Mesenchymal stem cell (in vitro differentiated cells and primary cell): ENCODE measurements around the gene DIP2C.

ENCODE experiments used
- DNase-seq: peaks from one replicate; pipeline ENCODE4 v3.0.0-alpha.2; 2013
- H2AFZ ChIP-seq: one replicate; pipeline ENCODE4 v1.6.1; 2013; ENCODE audit warnings: low read depth, mild to moderate bottlenecking, control low read depth, inconsistent platforms, low read length, moderate library complexity
- H2AK5ac ChIP-seq: 2 replicates; pipeline ENCODE4 v1.6.1; 2013; ENCODE audit warnings: low read length, moderate library complexity, mild to moderate bottlenecking, inconsistent platforms; ENCODE audit not compliant: severe bottlenecking
- H2BK120ac ChIP-seq: one replicate; pipeline ENCODE4 v1.6.1; 2013; ENCODE audit warnings: low read depth, mild to moderate bottlenecking, inconsistent platforms, low read length, moderate library complexity
- H2BK12ac ChIP-seq, 2 experiments: one replicate each; pipeline ENCODE4 v1.6.1; 2013; ENCODE audit warnings: inconsistent platforms in 2 of 2, low read length in 2 of 2, mild to moderate bottlenecking in 2 of 2, moderate library complexity in 2 of 2, control low read depth in 1 of 2
- H2BK15ac ChIP-seq: one replicate; pipeline ENCODE4 v1.6.1; 2013; ENCODE audit warnings: mild to moderate bottlenecking, low read depth, inconsistent platforms; ENCODE audit not compliant: poor library complexity, severe bottlenecking
- H2BK5ac ChIP-seq: 2 replicates; pipeline ENCODE4 v1.6.1; 2013; ENCODE audit warnings: low read depth, mild to moderate bottlenecking, low read length, control low read depth, inconsistent platforms; ENCODE audit not compliant: poor library complexity, severe bottlenecking
- H3K14ac ChIP-seq, 2 experiments: one replicate each; pipeline ENCODE4 v1.6.1; 2013; ENCODE audit warnings: inconsistent platforms in 2 of 2, low read length in 2 of 2, control low read depth in 1 of 2, mild to moderate bottlenecking in 1 of 2, moderate library complexity in 1 of 2
- H3K18ac ChIP-seq, 2 experiments: one replicate each; pipeline ENCODE4 v1.6.1; 2013; ENCODE audit warnings: inconsistent platforms in 2 of 2, low read length in 2 of 2, control low read depth in 1 of 2, low read depth in 1 of 2, mild to moderate bottlenecking in 1 of 2
- H3K23ac ChIP-seq, 2 experiments: one replicate each; pipeline ENCODE4 v1.6.1; 2013; ENCODE audit warnings: inconsistent platforms in 2 of 2, low read length in 2 of 2, mild to moderate bottlenecking in 2 of 2, moderate library complexity in 2 of 2, control low read depth in 1 of 2
- H3K27ac ChIP-seq: 2 replicates; pipeline ENCODE4 v1.5.1; 2013; ENCODE audit warnings: mild to moderate bottlenecking, moderate library complexity, low read length, control low read depth, inconsistent platforms; ENCODE audit not compliant: poor library complexity, severe bottlenecking
- H3K27me3 ChIP-seq, 2 experiments: 2 replicates each; pipeline versions ENCODE4 v1.6.1 to v1.7.0; 2013; ENCODE audit warnings: low read length in 2 of 2, mild to moderate bottlenecking in 2 of 2, moderate library complexity in 2 of 2, control low read depth in 1 of 2, inconsistent platforms in 1 of 2; ENCODE audit not compliant: control insufficient read depth in 1 of 2, insufficient read depth in 1 of 2
- H3K36me3 ChIP-seq, 2 experiments: 2 replicates each; pipeline versions ENCODE4 v1.6.1 to v1.7.0; 2013; ENCODE audit warnings: low read length in 2 of 2, control low read depth in 1 of 2, inconsistent platforms in 1 of 2, low read depth in 1 of 2, mild to moderate bottlenecking in 1 of 2; ENCODE audit not compliant: insufficient read depth in 2 of 2, control insufficient read depth in 1 of 2
- H3K4ac ChIP-seq, 2 experiments: one replicate each; pipeline ENCODE4 v1.6.1; 2013; ENCODE audit warnings: inconsistent platforms in 2 of 2, low read length in 2 of 2, mild to moderate bottlenecking in 2 of 2, moderate library complexity in 2 of 2, control low read depth in 1 of 2, low read depth in 1 of 2
- H3K4me1 ChIP-seq: 2 replicates; pipeline ENCODE4 v1.6.1; 2013; ENCODE audit warnings: low read depth, low read length, control low read depth; ENCODE audit not compliant: control insufficient read depth, insufficient read depth
- H3K4me2 ChIP-seq: 2 replicates; pipeline ENCODE4 v1.6.1; 2013; ENCODE audit warnings: low read length, mild to moderate bottlenecking, inconsistent platforms; ENCODE audit not compliant: poor library complexity, severe bottlenecking
- H3K4me3 ChIP-seq, 2 experiments: 2 replicates each; pipeline versions ENCODE4 v1.5.1 to v1.7.0; 2013; ENCODE audit warnings: low read length in 2 of 2, mild to moderate bottlenecking in 2 of 2, control low read depth in 1 of 2, low read depth in 1 of 2; ENCODE audit not compliant: insufficient read depth in 1 of 2
- H3K79me1 ChIP-seq: replicated peaks from 2 replicates; pipeline ENCODE4 v1.6.1; 2013; ENCODE audit warnings: mild to moderate bottlenecking, control low read depth, low read length, inconsistent platforms; ENCODE audit not compliant: poor library complexity, severe bottlenecking
- H3K9ac ChIP-seq: 2 replicates; pipeline ENCODE4 v1.7.0; 2013; ENCODE audit warnings: mild to moderate bottlenecking, low read length, moderate library complexity
- H3K9me3 ChIP-seq: 2 replicates; pipeline ENCODE4 v1.7.0; 2013; ENCODE audit warnings: mild to moderate bottlenecking, low read length; ENCODE audit not compliant: control insufficient read depth
- H4K8ac ChIP-seq: one replicate; pipeline ENCODE4 v1.6.1; 2013; ENCODE audit warnings: inconsistent platforms, mild to moderate bottlenecking, low read length, moderate library complexity
- H4K91ac ChIP-seq: one replicate; pipeline ENCODE4 v1.6.1; 2013; ENCODE audit warnings: mild to moderate bottlenecking, low read length, inconsistent platforms
- whole genome bisulfite sequencing: methylation state at CpG from one replicate; pipeline ENCODE4 v1.1.7; 2013; ENCODE audit warnings: mixed read lengths; 5-methylcytosine and 5-hydroxymethylcytosine counted together

Gene DIP2C

DNA sequence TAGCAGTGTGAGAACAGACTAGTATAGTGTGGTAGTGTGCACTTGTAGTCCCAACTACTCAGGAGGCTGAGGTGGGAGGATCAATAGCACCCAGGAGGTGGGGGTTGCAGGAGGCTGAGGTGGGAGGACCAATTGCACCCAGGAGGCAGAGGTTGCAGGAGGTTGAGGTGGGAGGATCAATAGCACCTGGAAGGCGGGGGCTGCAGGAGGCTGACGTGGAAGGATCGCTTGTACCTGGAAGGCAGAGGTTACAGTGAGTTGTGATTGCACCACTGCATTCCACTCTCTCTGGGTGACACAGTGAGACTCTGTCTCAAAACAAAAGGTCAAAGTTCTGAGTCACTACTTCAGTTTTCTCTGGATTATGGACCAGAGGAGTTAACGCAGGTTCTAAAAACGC is 22.6 kb upstream of the DIP2C start:
- peaks cover 17% of the 10 kb centered on the region for H3K9me3 ChIP-seq

DNA sequence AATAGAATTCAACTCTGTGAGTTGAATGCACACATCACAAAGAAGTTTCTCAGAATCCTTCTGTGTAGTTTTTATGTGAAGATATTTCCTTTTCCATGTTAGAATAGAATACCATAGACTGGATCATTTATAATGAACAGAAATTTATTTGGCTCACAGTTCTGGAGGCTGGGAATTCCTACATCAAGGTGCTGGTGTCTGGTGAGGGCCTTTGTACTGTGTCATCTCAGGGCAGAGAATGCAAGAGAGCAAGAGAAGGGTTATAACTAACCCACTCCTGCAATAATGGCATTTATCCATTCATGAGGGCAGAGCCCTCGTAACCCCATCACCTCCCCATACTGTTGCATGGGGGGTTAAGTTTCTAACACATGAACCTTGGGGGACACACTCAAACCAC is 18.4 kb upstream of the DIP2C start:
- Histone ChIP-seq H2BK5ac (no peak overlapping the region), H2AK5ac (no peak overlapping the region), H3K79me1 (no peaks in the 10 kb centered on the region), H3K23ac (no peak overlapping the region), H2BK15ac (no peak overlapping the region), H3K4ac (no peak overlapping the region), H3K14ac (no peak overlapping the region), H3K4me2 (no peak overlapping the region), H2AFZ (no peak overlapping the region), H3K18ac (no peak overlapping the region), H3K9ac (no peak overlapping the region), H3K9me3 (peaks cover 8% of the 10 kb centered on the region), H3K4me3 (no peak overlapping the region), H2BK12ac (no peak overlapping the region), H3K27me3 (peaks cover 17% of the 10 kb centered on the region in 2 experiments), H4K8ac (no peak overlapping the region), H4K91ac (no peak overlapping the region), H2BK120ac (no peak overlapping the region), H3K4me1 (no peaks in the 10 kb centered on the region), H3K36me3 (no peaks in the 10 kb centered on the region), H3K27ac (no peak overlapping the region)
- no peak for DNase-seq
- no CpG with 5 or more reads among the region's 1 CpG for WGBS

More for the DNA sequence above, 22.6 kb upstream of the DIP2C start:
- Histone ChIP-seq H3K36me3 (no peaks in the 10 kb centered on the region), H3K4ac (no peak overlapping the region), H3K4me3 (no peak overlapping the region), H4K91ac (no peak overlapping the region), H2BK5ac (no peak overlapping the region), H3K79me1 (no peaks in the 10 kb centered on the region), H3K9ac (no peak overlapping the region), H2AFZ (no peak overlapping the region), H3K23ac (no peak overlapping the region), H3K18ac (no peak overlapping the region), H2AK5ac (no peak overlapping the region), H2BK120ac (no peak overlapping the region), H3K4me2 (no peak overlapping the region), H3K4me1 (no peaks in the 10 kb centered on the region), H3K14ac (no peak overlapping the region), H3K27me3 (peaks cover 0 to 8% of the 10 kb centered on the region in 2 experiments), H2BK15ac (no peak overlapping the region), H4K8ac (no peak overlapping the region), H2BK12ac (no peak overlapping the region), H3K27ac (no peak overlapping the region)
- WGBS, result 95% methylated on average over 3 of the region's 5 CpGs
- DNase-seq, result no peak

DNA sequence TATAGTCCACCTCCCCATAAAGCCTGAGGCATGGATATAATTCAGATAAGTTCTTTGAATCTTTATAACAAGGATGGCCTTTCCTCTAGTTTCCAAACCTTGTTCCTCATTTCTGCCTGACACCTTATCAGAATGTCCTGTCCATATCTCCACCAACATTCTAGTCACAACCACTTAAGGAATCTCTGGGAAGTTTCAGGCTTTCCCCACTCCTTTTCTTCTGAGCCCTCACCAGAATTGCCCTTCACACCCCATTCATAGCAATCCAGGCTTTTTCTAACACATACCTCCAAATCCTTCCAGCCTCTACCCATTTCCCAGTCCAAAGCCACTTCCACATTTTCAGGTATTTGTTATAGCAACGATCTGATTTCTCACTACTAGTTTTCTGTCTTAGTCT is 18.0 kb upstream of the DIP2C start:
- no peak overlapping the region for H4K91ac ChIP-seq
- no peak overlapping the region for H2BK5ac ChIP-seq
- peaks cover 17 to 21% of the 10 kb centered on the region in 2 experiments for H3K27me3 ChIP-seq
- no peak overlapping the region for H2BK120ac ChIP-seq
- no peak overlapping the region for H3K4ac ChIP-seq
- no peak overlapping the region for H2AK5ac ChIP-seq
- no peak overlapping the region for H3K4me2 ChIP-seq
- H4K8ac ChIP-seq, result no peak overlapping the region
- 100% methylated on average over 1 of the region's 1 CpG for WGBS
- H3K79me1 ChIP-seq, result no peaks in the 10 kb centered on the region
- H2BK12ac ChIP-seq, result no peak overlapping the region
- H3K4me3 ChIP-seq, result no peak overlapping the region
- H3K18ac ChIP-seq, result no peak overlapping the region
- no peak overlapping the region for H3K9ac ChIP-seq
- H3K14ac ChIP-seq, result no peak overlapping the region
- H3K9me3 ChIP-seq, result peaks cover 11% of the 10 kb centered on the region
- H2AFZ ChIP-seq, result no peak overlapping the region
- H2BK15ac ChIP-seq, result no peak overlapping the region
- DNase-seq, result no peak
- H3K4me1 ChIP-seq, result no peaks in the 10 kb centered on the region
- H3K27ac ChIP-seq, result no peak overlapping the region
- H3K23ac ChIP-seq, result no peak overlapping the region
- H3K36me3 ChIP-seq, result no peaks in the 10 kb centered on the region

- no peak overlapping the region for H2BK15ac ChIP-seq
- no peak overlapping the region for H3K18ac ChIP-seq
- no peak overlapping the region for H2BK12ac ChIP-seq
- no peaks in the 10 kb centered on the region for H3K79me1 ChIP-seq
- peaks cover 3% of the 10 kb centered on the region for H3K4me1 ChIP-seq
- peaks cover 11% of the 10 kb centered on the region for H3K9me3 ChIP-seq
- WGBS, result 83% methylated on average over 1 of the region's 1 CpG
- no peak overlapping the region for H2BK5ac ChIP-seq
- no peak overlapping the region for H3K23ac ChIP-seq
- H3K36me3 ChIP-seq, result no peaks in the 10 kb centered on the region
- H2BK120ac ChIP-seq, result no peak overlapping the region
- H3K4ac ChIP-seq, result no peak overlapping the region
- no peak overlapping the region for H2AFZ ChIP-seq
- no peak overlapping the region for H3K14ac ChIP-seq
- no peak overlapping the region for H4K91ac ChIP-seq
- no peak overlapping the region for H4K8ac ChIP-seq
- peaks cover 26 to 61% of the 10 kb centered on the region in 2 experiments for H3K27me3 ChIP-seq
- H3K9ac ChIP-seq, result no peak overlapping the region
- no peak overlapping the region for H3K27ac ChIP-seq
- no peak overlapping the region for H3K4me2 ChIP-seq
- DNase-seq, result no peak
- no peak overlapping the region for H2AK5ac ChIP-seq
- no peak overlapping the region for H3K4me3 ChIP-seq
Measured at GRCh38 chr10:703118-703517, 13.7 kb upstream of the DIP2C start.
